ENCODE measurements around the gene GNAT1. TPM values are rescaled to one million over a fixed set of nuclear protein-coding genes. Genes with fewer than 3 reads are reported as not detected.
"Not testable (repeated sequence)": the region's sequence is repeated elsewhere in the genome, so short reads cannot be mapped to it uniquely, and the experiment has no call there.

The GNAT1 gene
- polyA plus RNA-seq, 3 donors, result not detected

DNA sequence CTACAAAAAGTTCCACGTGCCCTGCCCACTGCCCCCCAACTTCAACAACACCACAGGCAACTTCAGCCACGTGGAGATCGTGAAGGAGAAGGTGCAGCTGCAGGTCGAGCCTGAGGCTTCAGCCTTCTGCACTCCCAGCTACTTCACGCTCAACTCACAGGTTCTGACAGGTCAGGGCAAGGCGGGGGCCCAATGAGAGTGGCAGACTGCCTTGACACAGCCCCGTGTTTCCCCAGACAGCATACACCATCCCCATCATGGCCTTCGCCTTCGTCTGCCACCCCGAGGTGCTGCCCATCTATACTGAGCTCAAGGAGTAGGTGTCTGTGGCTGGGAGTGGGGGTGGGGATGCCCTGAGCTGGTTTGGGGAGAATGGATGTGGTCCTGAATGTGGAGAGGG lies 26.3 kb downstream of the GNAT1 start:
- DNase-seq (ENCODE audit: low read depth in 3 of 3, low spot score in 2 of 3), result no peak

DNA sequence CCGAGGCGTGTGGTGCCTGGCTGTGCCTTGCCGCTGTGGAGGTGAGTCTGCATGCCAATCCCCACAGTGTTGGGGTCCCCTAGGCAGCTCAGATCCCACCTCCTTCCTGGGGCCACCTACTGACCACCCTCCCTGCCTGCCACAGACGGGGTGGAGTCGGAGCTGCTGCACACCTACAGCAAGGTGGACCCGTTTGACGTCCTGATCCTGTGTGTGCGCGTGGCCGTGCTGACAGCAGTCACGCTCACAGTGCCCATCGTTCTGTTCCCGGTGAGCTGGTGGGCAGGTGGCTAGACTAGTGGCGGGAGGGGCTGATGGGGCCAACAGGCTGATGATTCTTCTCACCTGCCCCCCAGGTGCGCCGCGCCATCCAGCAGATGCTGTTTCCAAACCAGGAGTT lies 27.0 kb downstream of the GNAT1 start:
- DNase-seq (ENCODE audit: low read depth in 3 of 3, low spot score in 2 of 3), result no peak

DNA sequence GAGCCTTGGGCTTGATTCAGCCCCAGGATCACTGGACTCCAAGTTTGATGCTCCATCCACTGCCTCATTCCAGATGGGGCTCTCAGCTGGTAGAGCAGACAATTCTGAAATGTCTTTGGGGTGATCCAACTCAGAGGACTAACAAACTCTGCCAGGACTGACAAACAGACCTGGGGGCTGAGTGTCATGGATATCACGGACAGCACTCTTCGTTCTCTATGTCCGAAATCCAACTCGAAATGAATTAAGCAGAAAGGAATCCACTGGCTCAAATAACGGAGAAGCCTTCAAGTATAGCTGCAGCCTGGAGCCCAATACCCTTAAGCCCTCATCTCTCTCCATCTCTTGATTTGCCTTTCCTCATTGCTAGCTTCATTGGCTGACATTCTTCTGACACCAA lies 27.9 kb downstream of the GNAT1 start:
- DNase-seq (ENCODE audit: low read depth in 3 of 3, low spot score in 2 of 3), result no peak

DNA sequence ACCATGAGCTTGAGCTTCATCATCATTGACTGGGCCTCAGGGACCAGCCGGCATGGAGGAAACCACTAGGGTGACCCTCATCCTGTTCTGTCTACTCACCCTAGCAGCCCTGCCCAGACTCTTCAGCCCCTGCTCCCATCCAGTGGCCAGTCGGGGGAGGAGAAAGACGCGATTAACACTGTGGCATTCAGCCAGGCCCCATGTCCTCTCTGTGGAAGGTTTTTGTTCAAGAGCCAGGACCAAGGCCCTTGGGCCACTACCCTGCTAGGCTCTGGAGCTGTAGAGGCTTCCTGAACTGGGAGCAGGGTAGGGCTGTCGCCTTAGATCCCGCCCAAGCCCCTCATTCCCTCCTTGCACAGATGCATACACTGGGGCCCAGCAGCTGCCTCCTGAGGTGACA lies 28.7 kb downstream of the GNAT1 start:
- no peak for DNase-seq (ENCODE audit: low read depth in 3 of 3, low spot score in 2 of 3)

DNA sequence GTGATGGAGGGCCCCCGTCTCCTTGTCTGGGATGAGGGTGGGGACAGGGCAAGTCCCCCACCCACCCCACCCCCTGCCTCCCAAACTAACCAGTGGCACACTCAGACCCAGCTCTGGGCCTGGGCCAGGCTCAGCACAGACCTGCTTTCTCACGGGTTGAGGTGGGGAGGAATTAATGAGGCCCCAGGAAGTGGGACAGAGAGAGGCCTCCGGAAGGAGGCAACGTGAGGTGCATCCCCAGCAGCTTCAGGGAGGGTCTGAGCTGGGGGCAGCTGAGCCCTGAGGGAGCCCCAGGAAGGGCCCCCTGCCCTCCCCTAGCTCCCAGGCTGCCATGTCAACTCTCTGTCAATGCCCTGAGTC lies 29.6 kb downstream of the GNAT1 start:
- no peak for DNase-seq (ENCODE audit: low read depth in 3 of 3, low spot score in 2 of 3)

DNA sequence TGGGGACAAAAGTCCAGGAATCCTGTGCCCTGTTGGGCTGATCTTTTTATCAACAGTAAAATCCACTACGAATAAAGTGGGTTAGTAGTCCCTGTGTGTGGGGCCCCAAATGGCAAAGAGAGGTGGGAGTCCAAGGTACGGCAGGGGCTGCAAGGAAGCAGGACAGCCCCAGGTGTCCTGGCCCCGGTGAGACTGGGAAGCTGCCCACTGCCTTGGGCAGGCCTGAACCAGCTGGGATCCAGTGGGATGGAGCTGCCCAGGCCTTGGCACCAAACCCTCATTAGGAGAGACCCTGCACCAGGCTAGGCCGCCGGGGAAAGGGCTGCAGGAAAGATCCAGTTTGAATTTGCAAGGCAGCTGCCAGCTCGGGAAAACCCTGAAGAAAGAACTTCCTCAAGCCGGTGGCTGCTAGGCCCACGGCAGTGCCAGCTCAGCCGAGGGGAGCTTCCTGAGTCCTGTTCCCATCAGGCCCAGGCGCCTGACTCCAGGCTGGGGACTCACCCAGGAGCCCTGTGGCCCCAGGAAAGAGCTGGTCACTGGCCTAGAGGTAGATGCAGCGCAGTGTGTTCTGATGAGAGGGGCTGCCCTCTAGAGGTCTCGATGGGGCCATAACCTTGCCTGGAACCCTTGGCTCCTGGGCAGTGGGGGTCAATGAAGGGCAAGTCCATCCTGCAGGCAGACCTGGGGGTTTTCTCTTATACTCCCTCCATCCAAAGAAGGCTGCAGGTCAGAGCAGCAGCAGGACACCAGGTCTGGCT lies 30.2 kb downstream of the GNAT1 start:
- DNase-seq (ENCODE audit: low read depth in 3 of 3, low spot score in 2 of 3), result no peak

DNA sequence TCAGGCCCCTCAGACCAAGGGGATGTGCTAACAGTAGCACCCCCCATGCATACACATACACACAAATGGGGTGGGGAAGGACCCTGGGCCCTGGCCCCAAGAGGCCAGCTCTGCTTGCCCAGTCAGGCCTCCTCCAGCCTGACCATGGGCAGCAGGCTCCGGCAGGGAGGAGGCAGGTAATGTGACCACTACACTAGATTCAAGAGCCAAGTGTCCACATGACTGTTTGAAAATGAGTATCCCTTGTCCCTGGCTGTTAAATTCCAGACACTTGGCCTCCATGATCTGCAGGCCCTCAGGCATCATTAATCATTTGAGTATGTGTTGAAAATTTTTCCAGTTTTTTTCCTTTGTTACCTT lies 30.7 kb downstream of the GNAT1 start:
- no peak for DNase-seq (ENCODE audit: low read depth in 3 of 3, low spot score in 2 of 3)

DNA sequence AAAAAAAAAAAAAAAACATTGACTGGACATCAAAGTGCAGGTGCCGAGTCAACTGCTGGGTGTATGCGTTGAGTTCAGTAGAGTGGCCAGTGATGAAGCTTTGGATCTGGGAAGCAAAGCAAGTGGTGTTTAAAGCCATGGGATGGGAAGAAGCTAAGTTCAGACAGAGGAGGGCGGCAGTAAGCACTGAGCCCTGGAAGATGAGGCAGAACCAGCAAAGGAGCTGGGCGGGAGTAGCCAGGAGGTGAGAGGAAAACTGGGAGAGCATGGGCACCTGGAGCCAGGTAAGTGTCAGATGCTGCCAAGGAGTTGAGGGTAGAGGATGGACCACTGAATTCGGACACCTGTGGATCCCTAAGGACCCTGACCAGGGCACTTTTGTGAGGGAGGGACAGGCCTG lies 33.2 kb downstream of the GNAT1 start:
- no peak for DNase-seq (ENCODE audit: low read depth in 3 of 3, low spot score in 2 of 3)

DNA sequence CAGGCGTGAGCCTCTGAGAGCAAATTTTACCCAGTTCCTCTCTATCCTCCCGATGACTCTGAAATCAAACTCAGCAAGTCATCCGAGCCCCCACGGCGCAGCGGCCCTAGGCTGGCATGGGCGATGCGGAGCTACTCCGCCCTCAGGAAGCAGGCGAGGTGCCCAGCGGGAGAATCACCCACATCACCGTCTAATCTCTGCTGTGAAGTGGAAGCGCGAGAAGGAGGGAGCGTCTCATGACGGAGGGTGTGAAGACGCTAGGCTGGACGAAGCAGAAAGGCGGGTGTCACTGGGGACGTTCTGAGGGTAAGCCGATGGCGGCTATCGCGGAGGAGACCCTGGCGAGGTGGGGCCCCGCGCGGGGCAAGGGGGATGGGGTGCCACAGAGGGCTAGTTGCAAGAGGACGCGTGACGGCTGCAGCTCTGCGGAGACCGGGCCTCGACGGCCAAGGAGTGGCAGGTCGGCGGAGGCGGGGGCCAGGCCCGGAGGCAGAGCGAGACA lies 35.5 kb downstream of the GNAT1 start:
- no peak for DNase-seq (ENCODE audit: low read depth in 3 of 3, low spot score in 2 of 3)

DNA sequence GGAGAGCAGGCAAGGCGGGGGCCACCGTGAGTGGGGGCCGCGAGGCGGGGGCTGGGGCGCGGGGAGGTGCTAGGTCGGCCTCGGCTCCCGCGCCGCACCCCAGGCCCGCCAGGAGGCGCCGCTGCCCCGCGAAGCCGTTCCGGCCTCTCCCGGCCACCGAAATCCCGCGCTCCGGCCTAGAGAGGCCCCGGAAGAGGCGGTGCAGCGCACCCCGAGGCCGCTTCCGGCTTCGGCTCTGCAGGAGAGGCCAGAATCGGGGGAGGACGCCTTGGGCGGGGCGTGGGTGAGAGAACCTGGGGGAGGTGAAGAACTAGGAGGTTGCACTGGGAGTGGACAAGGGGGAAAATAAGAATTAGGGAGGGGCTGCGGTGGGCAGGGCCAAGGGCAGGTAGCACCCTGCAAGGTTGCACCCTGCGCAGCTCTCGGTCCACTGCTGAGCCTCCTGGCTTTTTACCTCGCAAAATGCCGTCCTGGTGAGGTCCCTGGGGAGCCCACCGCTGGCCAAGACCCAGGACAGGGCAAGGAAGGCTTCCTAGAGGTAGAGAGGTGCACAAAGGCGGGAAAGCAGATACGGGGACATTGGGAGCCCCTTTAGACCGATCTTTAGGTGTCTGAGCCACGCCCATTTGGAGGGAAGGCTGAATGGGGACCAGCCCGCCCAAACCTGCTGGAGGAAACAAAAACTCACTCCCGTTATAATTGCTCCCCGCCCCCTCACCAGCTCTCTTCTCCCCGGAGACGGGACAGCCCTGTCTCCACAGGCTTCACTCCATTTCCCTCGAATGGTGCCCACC lies 36.2 kb downstream of the GNAT1 start:
- peak; percentile 82 to 89 (median 88) for DNase-seq (ENCODE audit: low read depth in 3 of 3, low spot score in 2 of 3)

DNA sequence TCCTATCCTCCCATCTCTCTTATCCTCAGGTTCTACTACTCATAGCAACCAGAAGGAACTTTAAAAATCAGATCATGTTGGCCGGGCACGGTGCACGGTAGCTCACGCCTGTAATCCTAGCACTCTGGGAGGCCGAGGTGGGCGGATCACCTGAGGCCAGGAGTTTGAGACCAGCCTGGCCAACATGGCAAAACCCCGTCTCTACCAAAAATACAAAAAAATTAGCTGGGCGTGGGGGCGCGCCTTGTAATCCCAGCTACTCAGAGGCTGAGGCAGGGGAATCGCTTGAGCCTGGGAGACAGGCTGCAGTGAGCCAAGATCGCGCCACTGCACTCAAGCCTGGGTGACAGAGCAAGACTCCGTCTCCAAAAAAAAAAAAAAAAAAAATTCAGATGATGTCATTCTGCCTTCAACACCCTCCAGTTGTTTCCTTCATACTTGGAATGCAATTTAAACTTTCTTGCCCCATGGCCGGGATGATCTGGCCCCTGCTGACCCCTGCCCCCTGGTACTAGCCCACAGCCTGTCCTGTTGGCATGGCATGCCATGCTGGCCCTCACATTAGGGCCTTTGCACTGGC lies 36.9 kb downstream of the GNAT1 start:
- not testable (repeated sequence) for DNase-seq (ENCODE audit: low read depth in 3 of 3, low spot score in 2 of 3)

DNA sequence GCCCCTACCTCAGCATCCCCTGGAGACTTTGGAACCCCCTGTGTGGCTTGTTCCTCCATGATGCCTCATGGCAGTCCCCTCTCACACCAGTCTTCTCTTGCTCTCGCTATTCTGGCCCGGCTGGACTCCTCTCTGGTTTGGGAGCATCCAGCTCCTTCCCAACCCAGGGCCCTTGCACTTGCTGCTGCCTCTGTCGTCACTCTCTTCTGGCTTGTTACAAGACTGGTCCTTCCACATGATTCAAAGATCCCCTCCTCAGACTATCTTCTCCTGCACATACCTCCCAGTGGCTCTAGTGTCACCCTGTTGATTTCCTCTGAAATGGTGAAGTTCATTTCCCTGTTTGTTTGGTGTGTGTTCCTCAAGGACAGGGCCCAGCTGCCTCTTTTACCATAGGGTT lies 38.1 kb downstream of the GNAT1 start:
- no peak for DNase-seq (ENCODE audit: low read depth in 3 of 3, low spot score in 2 of 3)

DNA sequence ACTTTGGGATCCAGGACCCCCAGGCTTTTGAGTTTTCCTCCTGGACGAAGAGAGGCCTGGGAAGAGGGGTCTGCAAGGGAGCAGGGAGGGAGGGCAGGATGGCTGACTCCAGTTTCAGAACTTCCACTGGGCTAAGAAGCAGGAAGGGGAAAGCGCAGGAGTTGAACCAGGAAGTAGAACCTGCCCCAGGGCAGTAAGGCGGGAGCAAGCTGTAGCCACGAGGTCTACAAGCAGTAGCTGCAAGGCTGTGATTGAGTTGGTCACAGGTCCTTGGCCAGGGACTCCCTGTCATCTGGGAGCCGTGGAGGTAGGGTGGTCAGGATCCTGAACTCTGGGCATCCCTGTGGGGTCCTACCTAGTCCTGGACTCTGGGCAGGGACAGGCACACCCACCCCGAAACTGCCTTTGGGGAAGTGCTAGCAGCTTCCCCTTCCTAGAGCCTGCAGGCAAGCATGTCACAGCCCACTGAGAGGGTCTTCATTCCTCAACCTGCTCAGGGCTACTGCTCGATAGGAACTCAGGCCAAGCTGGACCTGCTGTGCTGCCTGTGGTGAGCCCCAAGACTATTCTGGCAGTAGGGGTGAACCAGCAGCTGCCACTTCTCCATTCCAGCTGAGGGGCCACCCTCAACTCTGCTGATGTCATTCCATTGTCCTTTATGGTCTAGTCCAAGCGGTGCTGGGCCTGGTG lies 38.8 kb downstream of the GNAT1 start:
- no peak for DNase-seq (ENCODE audit: low read depth in 3 of 3, low spot score in 2 of 3)

DNA sequence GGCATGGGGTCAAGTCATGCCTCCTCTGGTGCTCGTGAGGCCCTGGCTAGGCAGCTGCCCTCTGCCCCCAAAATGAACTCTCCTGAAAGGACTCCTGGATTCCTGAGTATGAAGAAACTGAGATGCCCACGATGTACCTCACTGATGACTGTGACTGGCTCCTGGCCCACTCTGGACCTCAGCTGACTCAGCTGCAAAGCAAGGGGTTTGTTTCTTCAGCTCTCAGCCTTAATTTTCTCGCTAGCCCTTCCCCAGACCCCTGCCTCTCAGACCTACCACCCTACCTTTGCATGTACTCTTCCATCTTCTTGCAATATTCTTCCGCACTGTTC lies 39.4 kb downstream of the GNAT1 start:
- no peak for DNase-seq (ENCODE audit: low read depth in 3 of 3, low spot score in 2 of 3)

DNA sequence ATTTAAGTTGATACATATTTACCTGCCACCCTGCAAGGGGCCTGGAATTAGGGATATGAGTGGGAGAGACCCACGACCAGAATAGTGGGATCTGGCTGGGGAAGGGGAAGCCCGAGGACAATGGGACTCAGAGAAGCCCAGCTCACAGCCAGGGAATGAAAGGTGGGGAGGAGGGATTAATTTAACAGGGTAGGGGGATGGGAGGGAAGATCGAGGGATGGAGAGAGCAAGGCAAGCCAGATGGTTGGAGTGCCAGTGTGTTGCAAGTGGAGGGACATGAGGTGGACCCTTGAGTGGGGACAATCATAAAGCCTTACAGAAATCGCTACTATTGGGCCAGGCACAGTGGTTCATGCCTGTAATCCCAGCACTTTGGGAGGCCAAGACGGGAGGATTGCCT lies 40.2 kb downstream of the GNAT1 start:
- no peak for DNase-seq (ENCODE audit: low read depth in 3 of 3, low spot score in 2 of 3)

DNA sequence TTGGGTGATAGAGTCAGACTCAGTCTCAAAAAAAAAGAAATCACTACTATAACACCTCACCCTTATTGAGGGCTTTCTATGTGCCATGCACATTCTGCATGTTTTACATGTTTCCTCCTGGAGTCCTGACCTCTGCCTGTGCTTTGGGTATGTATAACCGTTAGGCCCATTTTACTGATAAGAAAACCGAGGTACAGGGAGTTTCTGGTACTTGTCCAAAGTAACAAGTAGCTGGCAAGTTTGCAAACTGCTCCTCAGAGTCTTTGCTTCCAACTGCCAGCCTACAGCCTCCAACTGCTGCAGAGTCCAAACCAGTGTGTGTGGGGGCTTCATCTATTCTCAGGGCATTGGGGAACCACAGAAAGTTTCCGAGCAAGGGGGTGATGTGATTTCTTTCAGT lies 40.9 kb downstream of the GNAT1 start:
- no peak for DNase-seq (ENCODE audit: low read depth in 3 of 3, low spot score in 2 of 3)

DNA sequence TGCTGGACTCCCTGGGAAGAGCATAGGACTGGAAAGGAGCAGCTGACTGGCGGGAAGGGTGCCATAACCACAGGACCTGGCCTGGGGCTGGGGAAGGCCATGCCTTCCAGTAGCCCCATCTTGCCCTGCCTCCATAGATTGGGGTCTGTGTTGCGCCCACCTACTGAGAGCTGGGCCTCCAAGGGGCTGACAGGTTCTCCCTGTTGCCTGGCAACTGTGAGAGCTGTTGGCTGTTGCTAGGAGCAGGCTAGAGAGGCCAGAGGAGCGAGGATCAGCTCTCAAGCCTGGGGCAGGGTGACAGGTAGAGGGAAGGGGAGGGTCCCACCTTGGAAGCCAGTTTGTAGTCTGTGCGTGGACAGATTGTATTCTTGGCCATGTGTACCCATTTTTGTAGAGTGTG lies 41.8 kb downstream of the GNAT1 start:
- DNase-seq (ENCODE audit: low read depth in 3 of 3, low spot score in 2 of 3), result no peak

DNA sequence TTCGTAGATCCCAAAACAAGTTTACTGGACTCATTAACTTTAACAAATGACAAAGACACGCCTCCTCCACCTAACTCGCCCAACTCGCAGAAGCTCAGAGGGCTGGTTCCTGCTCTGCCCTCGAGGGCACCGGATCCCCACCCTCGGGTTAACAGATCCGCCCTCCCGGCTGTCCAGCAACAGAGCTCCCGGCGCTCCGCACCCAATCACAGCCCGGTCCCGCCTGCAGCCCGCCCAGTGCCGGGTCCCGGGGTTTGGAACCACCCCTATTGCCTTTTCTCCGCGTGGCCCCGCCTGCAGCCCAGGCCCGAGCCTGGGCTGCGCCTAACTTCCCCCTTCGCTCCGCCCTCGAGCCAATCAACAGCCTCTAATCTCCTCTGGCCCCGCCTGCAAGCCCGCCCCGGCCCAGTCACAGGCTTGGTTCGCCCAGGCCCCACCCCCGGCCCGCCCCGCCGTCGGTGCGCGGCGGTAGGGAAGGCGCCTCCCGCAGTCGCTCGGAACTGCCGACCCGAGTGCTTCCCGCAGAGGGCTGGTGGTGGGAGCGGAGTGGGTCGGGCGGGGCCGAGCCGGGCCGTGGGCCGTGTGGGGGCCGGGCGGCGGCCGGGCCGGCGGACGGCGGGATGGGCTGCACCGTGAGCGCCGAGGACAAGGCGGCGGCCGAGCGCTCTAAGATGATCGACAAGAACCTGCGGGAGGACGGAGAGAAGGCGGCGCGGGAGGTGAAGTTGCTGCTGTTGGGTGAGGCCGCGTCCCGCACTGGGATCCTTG lies 44.5 kb downstream of the GNAT1 start, which contains the start of gene GNAI2:
Gene GNAI2 (plus strand): TSS at position 489 of the 768 bp plus-strand sequence. CDS start 132 bp downstream, at position 621.
- DNase-seq (ENCODE audit: low read depth in 3 of 3, low spot score in 2 of 3), result peak; percentile 85 to 96 (median 95)

DNA sequence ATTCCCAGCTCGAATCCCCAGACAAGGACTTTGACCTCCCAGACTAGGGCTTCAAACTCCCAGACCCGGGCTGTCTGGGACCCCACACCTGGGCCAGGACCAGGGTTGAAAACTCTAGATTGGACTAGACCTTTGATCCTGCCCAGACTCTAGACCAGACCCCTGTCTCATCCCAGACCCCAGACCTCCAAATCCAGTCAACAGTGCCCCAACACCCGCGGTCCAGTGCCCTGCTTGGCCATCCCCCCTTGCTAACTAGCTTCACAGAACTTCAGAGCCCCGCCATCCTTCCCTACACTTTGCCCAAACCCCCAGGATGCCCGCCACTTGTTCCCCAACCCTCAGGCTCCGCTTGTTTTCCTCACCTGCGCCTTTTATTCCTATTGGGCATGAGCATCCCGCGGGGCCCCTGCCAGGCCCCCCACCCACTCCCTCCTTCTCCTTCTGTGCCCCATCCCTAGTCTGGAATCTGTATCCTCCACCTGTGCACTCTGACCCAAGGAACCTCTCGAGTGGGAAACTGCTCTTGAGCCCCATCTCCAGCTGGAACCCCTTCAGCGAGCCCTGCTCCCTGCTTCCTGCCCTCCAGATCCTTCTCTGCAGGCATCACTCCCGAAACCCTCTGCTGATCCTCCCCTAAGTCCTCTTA lies 45.2 kb downstream of the GNAT1 start:
- DNase-seq (ENCODE audit: low read depth in 3 of 3, low spot score in 2 of 3), result no peak

DNA sequence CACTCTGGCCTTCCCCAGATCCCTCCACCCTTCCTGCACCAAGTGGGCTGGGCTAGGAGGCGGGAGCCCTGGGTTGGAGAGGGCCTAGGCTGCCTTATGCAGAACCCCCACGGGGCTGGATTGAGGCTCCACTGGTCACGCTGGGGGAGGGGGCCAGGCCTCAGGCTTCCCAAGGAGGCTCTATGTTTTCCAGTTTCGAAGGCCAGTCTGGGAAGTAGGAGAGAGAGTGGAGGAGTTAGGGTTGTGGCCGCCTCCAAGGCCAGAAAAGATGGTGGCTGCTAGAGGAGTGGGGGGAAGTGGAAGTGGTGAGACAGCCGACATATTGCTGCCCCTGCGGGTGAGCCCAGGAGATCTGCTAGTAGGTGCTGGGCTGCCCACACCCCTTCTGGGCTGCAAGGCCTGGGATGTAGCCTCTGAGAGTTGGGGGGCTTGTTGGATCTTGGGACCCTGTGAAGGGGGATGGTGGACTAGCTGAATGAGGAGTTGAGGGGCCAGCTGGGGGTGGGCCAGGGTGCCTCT lies 45.8 kb downstream of the GNAT1 start:
- no peak for DNase-seq (ENCODE audit: low read depth in 3 of 3, low spot score in 2 of 3)

Data from right renal cortex interstitium (tissue), 3 donors.